HG02642 (cell line): ENCODE measurements around the gene TMSB10.

Experiments used
- ATAC-seq: cut with Tn5 transposase; IDR thresholded peaks from one replicate; pipeline ENCODE4 v1.9.1; 2021; ENCODE audit warnings: mild to moderate bottlenecking; ENCODE audit not compliant: unreplicated experiment, poor library complexity

Gene TMSB10

DNA sequence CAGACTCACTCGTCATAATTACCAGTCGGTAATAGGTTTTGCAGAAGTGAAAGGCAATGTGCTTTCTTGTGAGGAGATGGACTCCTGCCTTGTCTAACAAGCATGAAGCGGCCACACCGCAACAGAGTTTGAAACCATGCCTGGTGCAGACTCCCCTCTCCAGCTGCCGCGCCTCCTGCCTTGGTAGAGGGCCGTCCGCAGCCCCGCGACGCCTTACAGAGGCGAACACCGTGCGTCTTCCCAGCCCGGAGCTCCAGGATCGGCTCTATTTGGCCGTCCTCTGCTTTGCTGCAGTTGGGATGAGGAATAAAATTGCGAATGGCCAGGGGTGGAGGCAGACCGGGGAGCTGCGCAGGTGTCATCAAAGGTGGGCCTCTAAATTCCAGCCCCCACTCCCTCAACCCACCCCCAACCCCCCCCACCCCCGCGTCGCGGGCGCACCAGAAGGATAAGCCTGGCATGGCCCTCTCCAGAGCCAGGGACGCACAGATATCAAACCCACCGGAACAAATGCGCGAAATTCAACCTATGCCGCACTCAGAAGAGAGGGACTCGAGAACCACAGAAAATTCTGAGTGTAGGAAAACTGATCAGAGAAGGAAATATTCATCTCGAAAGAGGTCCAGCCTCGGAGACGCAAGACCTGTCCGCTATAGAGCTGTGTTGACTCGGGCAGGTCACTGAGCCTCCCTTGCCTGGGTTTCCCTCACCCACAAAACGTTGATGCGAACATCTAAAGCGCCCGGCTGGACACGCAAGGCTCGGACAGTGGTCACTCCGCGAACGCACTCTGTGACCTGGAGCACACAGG, 25.7 kb upstream of the TMSB10 start:
- ATAC-seq = peak; percentile 52

DNA sequence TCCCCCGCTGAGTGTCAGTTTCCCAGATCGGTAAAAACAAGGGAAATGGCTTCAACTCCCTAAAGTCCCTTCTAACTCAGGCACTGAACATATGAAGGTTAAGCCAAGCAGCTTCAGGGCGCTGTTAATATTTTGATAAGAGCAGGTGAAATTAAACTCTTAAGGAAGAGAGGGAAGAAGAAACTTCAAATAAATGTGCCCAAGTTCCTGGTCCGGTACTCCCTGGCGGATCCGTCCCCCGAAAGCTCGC, 25.1 kb upstream of the TMSB10 start:
- ATAC-seq = no peak

DNA sequence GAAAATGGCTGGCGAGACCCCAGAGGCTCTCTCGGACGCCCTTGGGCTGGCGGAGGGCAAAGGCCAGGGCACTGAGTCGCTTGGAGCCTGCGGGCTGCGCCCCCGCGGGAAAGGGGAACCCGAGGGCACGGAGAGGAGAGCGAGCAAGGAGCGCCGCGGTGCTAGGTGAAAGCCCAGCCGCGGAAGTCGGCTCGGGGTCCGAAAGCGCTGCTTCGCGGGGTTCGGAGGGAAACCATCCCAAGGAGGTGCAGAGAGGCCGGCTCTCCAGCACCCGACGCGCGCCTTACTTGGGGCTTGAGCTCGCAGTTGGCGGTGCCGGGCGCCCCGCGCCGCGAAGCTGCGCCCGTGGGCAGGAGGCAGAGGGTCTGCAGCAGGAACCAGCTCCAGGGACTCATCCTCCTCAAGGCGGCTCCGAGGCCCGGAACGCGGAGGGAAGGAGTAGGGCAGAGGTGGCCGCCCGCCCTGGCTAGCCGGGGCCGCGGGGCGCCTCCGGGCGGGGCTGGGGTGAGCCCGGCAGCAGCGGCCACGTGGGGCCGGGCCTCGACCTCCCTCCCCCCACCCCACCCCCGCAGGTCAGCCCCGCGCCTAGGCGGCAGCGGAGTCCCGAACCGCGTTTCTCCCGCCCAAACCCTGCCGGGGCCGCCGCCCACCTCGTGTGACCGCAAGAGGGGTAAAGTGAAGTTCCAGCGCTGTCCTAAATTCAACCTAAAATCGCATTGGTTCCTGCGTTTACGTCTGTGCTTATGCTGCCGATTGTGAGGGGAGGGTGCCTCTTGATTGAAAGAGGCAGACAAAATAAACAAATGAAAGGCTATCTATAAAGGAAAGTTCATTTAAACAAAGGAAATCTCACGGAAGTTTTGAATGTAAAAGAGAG, 24.6 kb upstream of the TMSB10 start, which contains the start of gene TRABD2A:
Gene TRABD2A, minus strand, starts transcription at position 440 of the 877 bp plus-strand sequence. Its CDS starts 45 bp downstream, at position 395.
- ATAC-seq = peak; percentile 30

- peak; percentile 64 for ATAC-seq
Observed at GRCh38 chr2:84881581-84882413, 23.7 kb upstream of the TMSB10 start.

- no peak for ATAC-seq
Observed at GRCh38 chr2:84882414-84882738, 23.1 kb upstream of the TMSB10 start.

DNA sequence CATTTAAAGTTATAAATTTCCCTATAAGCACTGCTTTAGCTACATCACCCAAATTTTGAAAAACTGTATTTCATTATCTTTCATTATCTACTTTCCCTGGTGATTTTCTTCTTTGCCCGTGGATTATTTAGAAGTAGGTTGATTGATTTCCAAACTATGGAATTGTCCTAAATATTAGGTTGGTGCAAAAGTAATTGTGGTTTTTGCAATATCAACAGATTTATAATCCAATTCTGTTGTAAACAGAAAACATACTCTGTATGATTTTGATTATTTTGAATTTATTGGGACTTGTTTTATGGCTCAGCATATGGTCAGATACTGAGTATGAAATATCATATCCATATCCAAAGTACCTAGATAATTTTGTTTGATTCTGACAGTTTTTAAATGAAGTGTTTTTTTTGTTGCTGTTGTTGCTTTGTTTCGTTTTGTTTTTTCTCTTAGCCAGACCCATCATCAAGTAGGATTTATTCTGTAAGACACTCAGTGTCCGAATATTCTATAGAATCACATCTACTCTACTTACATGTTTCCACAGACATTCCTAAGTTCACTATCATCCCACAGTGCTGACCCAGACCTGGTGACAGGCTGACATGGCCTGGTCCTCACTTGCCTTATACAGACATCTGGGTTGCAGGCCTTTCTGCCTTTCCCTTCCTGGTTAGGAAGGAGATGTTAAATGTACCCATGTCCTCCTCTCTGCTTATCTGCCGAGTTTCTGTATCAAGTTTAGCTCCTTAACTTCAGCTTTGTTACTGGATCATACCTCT, 22.5 kb upstream of the TMSB10 start:
- no peak for ATAC-seq

DNA sequence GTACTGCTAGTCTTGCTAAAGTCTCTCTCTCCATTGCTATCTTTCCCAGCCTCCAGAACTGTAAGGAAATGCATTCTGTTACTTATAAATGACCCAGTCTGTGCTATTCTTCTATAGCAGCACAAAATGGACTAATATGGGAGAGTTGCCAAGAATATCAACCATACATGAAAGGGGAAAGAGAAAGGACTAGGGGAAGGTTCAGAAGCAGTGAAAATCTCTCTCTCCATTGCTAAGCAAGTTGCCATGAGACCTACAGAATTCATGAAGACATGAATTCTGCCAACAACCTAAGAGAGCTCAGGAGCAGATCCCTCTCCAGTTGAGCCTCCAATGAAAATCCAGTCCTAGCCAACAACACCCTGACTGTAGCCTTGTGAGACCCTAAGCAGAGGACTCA, 21.0 kb upstream of the TMSB10 start:
- ATAC-seq = no peak

DNA sequence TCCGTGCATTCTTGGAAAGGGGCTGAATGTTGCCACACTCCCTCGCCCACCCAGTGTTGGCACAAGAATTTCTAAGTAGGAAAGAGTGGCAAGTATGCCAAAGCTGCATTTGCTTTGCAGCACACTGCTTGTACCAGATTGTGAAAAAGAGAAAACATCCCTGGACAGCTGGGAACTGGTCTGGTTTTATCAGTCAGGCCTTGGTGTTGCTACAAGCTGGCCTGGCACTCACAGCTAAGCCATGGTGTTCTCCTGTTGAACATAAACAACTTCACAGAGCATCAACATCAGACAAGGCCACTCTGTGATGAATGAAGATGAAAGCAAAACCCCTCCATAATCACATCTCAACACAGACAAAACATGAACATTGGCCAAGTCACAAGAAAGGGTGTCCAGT, 20.3 kb upstream of the TMSB10 start:
- no peak for ATAC-seq

- ATAC-seq = no peak
Observed at GRCh38 chr2:84886791-84887190, 18.7 kb upstream of the TMSB10 start.

GRCh38 chr2:84888401-84889276, 16.8 kb upstream of the TMSB10 start:
- peak; percentile 97 for ATAC-seq

GRCh38 chr2:84889332-84889731, 16.1 kb upstream of the TMSB10 start:
- peak; percentile 10 for ATAC-seq

DNA sequence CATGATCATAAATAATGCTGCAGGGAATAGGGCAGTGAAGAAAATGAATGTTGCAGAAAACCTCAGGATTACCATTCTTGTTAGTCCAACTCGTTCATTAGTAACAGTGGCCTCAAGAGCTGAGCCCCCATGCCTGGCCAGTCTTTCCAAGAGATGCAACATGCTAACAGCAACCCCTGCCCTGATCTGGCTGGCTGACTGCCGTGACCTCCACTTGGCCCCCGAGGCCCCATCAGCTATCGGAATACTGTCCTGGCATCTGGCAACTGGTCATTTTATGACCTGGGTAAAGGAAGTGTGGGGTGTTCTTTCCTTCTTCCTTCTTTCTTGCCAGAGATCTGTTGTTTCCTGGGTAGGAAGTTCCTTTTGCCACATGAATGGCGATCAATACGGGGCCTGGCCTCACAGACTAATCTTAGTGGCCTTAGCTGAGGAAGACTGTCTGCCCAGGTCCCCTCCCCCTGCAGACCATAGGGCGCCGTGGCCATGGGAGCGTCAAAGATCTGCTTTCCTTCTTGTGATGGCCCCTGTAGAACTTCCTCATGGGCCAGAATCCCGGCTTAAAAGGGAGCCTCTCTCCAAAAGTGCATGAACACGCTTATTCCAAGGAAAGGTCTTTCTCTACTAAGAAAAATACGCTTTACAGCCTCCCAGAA, 14.0 kb upstream of the TMSB10 start:
- no peak for ATAC-seq

GRCh38 chr2:84894131-84894586, 11.3 kb upstream of the TMSB10 start:
- no peak for ATAC-seq

GRCh38 chr2:84894758-84895520, 10.5 kb upstream of the TMSB10 start:
- peak; percentile 28 for ATAC-seq

GRCh38 chr2:84896567-84896966, 8.9 kb upstream of the TMSB10 start:
- ATAC-seq = no peak

- no peak for ATAC-seq
Observed at GRCh38 chr2:84897773-84898172, 7.7 kb upstream of the TMSB10 start.

DNA sequence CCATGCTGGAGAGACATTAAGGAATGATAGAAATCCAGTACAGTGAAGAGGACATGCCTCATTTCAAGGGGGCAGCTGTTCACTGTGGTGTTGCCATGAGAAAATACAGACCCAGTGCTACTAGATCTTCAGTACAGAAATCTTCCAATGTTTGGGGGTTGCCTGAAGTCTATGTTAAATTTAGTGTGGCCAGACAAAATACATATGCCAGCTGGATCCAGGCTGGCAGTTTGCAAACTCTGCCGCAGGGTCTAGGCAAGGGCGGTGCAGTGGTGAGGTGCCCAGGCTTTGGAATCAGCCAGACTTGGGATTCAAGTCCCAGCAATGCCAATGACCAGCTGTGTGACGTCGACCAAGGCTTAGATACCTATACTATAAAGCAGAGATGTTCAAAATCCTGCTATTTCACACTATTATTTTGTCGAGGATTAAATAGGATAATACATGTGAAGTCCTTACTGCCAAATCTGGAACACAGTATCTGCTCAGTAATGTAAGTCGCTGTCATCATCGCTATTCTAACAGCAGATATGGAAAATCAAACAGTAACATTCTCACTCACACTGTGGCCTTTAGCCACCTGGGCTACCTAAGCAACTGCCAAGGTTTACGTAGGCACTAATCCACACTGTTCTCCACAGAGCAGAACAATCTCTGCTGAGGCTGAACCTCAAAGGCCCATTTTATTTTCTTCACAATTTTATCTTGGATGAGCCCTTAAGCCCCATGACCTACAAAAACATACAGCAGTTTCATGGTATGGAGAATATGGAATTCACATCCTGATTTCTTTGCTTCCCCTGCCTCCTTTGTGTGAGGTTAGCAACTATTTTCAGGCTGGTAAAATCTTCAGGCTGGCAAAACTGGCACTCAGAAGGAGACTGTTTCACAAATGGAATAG, 5.9 kb upstream of the TMSB10 start:
- no peak for ATAC-seq
